ENCODE measurements around the gene LGALS9. TPM values are rescaled to one million over a fixed set of nuclear protein-coding genes. Genes with fewer than 3 reads are reported as not detected.
"Not testable (repeated sequence)": the region's sequence is repeated elsewhere in the genome, so short reads cannot be mapped to it uniquely, and the experiment has no call there.

LGALS9 gene
- total RNA-seq, 2 donors from 2014 or later, result 44.8 to 46.3 TPM

DNA sequence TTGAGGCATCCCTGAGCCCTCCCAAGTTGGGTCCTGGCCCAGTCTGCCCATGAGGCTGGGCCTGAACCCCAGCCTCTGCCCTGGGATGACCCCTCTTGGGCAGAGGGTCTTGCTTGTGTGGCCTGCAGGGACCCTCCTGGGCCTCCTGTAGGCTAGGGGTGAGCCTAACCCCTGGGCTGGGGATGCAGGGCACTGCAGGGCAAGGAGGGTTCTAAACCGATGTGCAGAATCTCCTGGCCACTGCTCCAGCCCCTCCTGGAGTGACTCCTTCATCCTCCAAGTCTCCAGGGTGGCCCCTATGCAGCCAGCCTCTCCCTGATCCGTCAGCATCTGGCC is 37.5 kb downstream of the LGALS9 start:
- ATAC-seq (replicated peaks in 1 of 2) (no peak), DNase-seq (no peak)
- Mint-ChIP-seq H3K9me3 (no peaks in the 10 kb centered on the region), H3K36me3 (ENCODE audit: insufficient read depth in 2 of 2) (no peaks in the 10 kb centered on the region), H3K4me1 (ENCODE audit: low read depth) (no peaks in the 10 kb centered on the region), H3K27me3 (ENCODE audit: low read depth) (no peaks in the 10 kb centered on the region), H3K4me3 (no peak overlapping the region), H3K27ac (no peak overlapping the region)

DNA sequence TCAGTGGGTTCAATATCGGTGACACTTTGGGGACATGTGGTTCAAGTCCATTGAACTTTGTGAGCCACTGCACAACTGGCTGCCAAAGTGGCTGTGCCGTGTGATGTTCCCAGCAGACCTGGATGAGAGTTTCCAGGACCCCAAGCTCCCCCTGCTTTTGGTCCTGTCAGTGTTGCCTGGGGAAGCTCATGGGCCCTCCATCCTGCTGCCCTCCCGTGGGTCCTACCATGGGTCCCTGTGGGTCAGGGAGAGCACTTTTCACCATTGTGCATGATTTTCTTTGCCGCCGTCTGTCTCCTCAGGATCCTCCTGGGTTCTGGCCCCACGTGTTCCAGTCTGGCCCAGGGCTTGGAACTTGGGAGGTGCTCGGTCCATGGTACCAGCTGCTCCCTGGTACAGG is 38.1 kb downstream of the LGALS9 start:
- no peak for DNase-seq
- H3K36me3 Mint-ChIP-seq (ENCODE audit: insufficient read depth in 2 of 2), result no peaks in the 10 kb centered on the region

DNA sequence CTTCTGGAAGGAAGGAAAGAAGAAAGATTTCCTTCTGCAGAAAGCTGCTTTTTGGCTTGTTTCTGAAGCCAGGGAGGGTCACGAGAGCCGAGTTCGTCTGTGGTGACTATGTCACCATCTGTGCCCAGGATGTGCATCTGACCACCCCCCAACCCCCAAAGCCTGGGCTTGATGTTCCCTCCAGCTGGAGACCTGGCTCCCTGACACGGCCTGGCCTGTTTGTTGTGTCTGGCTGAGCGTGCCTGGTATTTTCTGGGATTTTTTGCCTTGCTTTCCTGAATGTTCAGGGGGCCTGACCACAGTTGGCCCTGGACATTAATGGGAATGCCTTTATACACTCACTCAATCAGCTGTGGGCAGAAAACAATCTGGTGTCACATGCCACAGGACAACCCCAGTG is 38.9 kb downstream of the LGALS9 start:
- ATAC-seq (replicated peaks in 1 of 2) (no peak), DNase-seq (no peak)
- Mint-ChIP-seq H3K27ac (no peak overlapping the region), H3K27me3 (ENCODE audit: low read depth) (no peaks in the 10 kb centered on the region), H3K4me3 (no peak overlapping the region), H3K4me1 (ENCODE audit: low read depth) (no peaks in the 10 kb centered on the region), H3K36me3 (ENCODE audit: insufficient read depth in 2 of 2) (no peaks in the 10 kb centered on the region), H3K9me3 (no peaks in the 10 kb centered on the region)

More for the DNA sequence above, 38.1 kb downstream of the LGALS9 start:
- H3K4me3 Mint-ChIP-seq, result no peak overlapping the region
- no peaks in the 10 kb centered on the region for H3K27me3 Mint-ChIP-seq (ENCODE audit: low read depth)
- no peaks in the 10 kb centered on the region for H3K4me1 Mint-ChIP-seq (ENCODE audit: low read depth)
- H3K9me3 Mint-ChIP-seq, result no peaks in the 10 kb centered on the region
- H3K27ac Mint-ChIP-seq, result no peak overlapping the region
- no peak for ATAC-seq (replicated peaks in 1 of 2)

DNA sequence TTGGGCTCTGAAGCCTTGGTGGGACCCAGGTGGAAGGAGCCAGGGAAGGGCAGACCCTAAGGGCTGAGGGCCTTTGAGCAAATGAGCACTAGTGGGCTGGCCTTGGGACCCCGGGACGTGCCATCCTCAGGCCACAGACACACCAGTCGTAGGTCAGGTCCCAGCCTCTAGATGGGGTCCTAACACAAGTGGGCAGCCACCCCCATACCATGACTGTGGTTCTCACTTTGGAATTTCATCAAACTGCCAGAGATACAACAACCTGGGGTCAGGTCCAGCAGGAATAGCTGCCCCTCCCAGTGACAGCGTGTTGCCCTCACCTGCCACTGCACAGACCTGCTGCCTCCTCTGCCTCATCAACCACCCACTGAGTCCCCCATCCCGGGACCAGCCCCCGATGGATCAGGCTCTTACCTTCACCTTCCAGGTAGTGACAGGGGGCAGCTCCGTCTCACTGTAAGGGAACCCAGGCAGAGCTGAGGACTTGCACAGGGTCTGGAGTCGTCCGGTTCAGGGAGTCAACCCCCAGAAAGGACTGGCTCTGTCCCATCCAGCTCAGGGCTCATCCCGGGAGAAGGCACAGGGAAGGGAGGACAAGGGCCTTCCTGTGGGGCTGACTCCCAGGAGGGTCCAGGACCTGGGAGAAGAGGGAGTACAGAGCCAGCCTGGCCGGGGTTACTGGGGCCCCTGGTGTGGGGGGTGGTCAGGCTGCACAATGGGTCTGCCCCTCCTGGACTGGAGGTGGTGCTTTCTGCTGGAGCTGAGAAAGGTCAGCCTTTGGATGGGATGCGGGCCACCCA is 40.0 kb downstream of the LGALS9 start:
- Mint-ChIP-seq H3K4me1 (ENCODE audit: low read depth) (no peaks in the 10 kb centered on the region), H3K27ac (no peak overlapping the region), H3K4me3 (no peak overlapping the region), H3K9me3 (no peaks in the 10 kb centered on the region), H3K27me3 (ENCODE audit: low read depth) (no peaks in the 10 kb centered on the region), H3K36me3 (ENCODE audit: insufficient read depth in 2 of 2) (no peaks in the 10 kb centered on the region)
- no peak for DNase-seq
- ATAC-seq (replicated peaks in 1 of 2), result no peak

DNA sequence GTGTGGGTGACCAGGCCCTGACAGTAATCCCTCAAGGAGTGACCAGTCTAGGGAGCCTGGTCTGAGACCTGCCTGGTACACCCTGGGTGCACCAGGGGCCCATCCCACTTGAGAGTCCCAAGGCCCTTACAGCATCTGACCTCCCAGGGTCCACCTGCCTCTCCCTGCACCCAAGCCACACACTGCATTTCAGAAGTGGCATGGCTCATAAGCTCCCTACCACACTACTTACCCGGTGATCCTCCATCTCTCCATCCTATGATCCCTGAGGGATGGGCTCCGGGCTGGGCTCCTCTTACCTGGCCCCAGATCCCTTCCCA is 40.6 kb downstream of the LGALS9 start:
- ATAC-seq (replicated peaks in 1 of 2) (no peak), DNase-seq (no peak)
- H3K9me3 Mint-ChIP-seq, result no peaks in the 10 kb centered on the region
- no peaks in the 10 kb centered on the region for H3K27me3 Mint-ChIP-seq (ENCODE audit: low read depth)
- no peak overlapping the region for H3K27ac Mint-ChIP-seq
- no peaks in the 10 kb centered on the region for H3K4me1 Mint-ChIP-seq (ENCODE audit: low read depth)
- no peak overlapping the region for H3K4me3 Mint-ChIP-seq
- no peaks in the 10 kb centered on the region for H3K36me3 Mint-ChIP-seq (ENCODE audit: insufficient read depth in 2 of 2)

DNA sequence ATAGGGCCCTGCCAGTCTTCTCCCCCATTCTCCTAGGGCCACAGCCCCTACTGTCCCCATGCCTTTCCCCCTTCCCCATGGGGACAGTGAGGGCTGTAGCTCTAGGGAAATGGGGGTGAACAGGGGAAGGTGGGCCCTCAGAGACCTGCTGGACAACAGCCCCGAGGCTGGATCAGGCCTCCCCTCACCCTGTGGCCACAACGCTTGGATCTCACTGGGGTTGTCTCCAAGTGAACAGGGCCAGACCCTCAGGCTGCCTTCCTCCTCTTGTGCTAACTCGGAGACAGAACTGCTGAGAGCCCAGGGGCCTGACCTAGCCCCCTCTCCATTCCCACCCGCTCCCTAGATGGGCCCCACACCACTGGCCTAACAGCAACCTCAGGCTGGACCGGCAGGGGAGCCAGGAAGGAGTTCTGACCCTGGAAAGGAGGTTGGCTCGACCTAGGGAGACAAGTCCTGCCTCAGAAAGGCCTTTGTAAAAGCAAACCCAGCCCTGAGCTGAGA is 41.0 kb downstream of the LGALS9 start:
- not testable (repeated sequence) for ATAC-seq (replicated peaks in 1 of 2); H3K4me3 Mint-ChIP-seq; H3K4me1 Mint-ChIP-seq (ENCODE audit: low read depth); H3K36me3 Mint-ChIP-seq (ENCODE audit: insufficient read depth in 2 of 2); H3K27me3 Mint-ChIP-seq (ENCODE audit: low read depth); DNase-seq; H3K9me3 Mint-ChIP-seq; H3K27ac Mint-ChIP-seq

DNA sequence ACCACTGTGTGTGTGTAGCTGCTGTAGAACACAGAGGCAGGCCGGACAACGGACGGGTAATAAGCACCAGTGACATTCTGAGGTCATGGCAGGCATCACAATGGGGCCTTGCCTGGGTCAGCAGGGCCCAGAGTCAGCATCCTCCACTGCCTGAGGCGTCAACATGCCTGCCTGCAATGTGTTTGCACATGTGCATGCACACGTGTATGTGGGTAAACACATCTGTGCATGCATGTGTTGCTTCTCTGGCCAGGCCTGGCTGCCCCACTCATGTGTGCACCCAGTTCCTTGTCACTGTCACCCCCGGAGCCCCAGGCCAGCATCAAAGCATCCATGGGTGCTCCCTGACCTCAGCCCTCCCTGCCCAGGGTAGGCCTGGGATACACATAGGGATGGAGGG is 43.3 kb downstream of the LGALS9 start:
- no peak overlapping the region for H3K27ac Mint-ChIP-seq
- no peaks in the 10 kb centered on the region for H3K27me3 Mint-ChIP-seq (ENCODE audit: low read depth)
- no peak overlapping the region for H3K4me3 Mint-ChIP-seq
- ATAC-seq (replicated peaks in 1 of 2), result no peak
- no peaks in the 10 kb centered on the region for H3K36me3 Mint-ChIP-seq (ENCODE audit: insufficient read depth in 2 of 2)
- no peaks in the 10 kb centered on the region for H3K4me1 Mint-ChIP-seq (ENCODE audit: low read depth)
- no peaks in the 10 kb centered on the region for H3K9me3 Mint-ChIP-seq
- no peak for DNase-seq

DNA sequence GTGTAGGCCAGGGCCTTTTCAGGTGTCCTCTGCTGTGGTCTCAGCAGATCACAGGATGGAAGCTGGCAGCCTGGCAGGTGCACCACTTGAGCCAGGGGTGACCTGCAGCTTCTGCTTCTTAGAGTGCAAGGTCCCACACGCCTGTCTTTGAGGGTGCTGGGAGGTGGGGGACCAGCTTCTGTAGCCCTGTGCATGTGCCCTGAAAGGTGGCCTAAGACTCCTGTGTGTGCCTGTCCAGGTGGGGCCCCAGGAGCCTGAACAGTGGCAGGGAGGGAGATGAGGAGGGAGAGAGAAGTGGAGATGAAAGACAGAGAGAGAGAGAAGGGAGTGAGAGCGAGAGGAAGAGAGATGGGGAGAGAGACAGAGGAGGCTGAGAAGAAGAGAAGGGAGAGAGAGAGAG is 46.2 kb downstream of the LGALS9 start:
- Mint-ChIP-seq H3K27me3 (ENCODE audit: low read depth) (peaks cover 11% of the 10 kb centered on the region), H3K27ac (no peak overlapping the region), H3K36me3 (ENCODE audit: insufficient read depth in 2 of 2) (no peaks in the 10 kb centered on the region), H3K4me3 (no peak overlapping the region), H3K9me3 (no peaks in the 10 kb centered on the region), H3K4me1 (ENCODE audit: low read depth) (no peaks in the 10 kb centered on the region)
- no peak for DNase-seq
- ATAC-seq (replicated peaks in 1 of 2), result no peak

DNA sequence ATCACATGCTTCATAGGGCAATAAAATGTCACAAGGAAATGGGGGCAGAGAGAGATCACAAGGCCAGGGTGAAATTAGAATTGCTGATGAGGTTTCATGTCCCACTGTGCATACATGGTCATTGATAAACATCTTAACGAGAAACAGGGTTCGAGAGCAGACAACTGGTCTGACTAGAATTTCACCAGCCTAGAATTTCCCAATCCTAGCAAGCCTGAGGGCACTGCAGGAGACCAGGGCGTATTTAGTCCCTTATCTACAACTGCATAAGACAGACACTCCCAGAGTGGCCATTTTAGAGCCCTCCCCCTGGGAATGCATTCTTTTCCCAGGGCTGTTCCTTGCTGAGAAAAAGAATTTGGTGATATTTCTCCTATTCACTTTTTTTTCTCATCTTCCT is 55.3 kb downstream of the LGALS9 start:
- not testable (repeated sequence) for H3K9me3 Mint-ChIP-seq; H3K4me1 Mint-ChIP-seq (ENCODE audit: low read depth); ATAC-seq (replicated peaks in 1 of 2); H3K27ac Mint-ChIP-seq; DNase-seq; H3K4me3 Mint-ChIP-seq; H3K36me3 Mint-ChIP-seq (ENCODE audit: insufficient read depth in 2 of 2)
- peaks cover 34% of the 10 kb centered on the region for H3K27me3 Mint-ChIP-seq (ENCODE audit: low read depth)

DNA sequence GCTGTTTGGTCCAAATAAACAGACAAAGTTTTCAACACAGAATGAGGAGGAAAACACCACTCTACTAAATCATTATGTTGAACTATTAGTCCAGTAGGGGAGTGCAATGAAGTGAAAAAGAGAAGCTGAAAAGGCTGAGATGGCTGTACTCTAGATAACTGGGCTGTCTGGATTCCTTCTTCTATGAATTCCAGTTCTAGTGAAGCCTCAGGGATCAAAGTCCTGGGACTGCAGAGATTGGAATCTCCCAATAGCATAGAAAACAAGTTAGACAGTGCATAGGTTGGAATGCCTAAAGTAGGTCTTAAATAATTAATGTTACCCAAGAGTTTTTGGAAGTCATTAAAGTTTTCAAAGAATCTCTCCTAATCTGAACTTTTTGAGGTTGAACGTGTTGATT is 59.9 kb downstream of the LGALS9 start:
- H3K27ac Mint-ChIP-seq, result no peak overlapping the region
- ATAC-seq (replicated peaks in 1 of 2), result no peak
- H3K27me3 Mint-ChIP-seq (ENCODE audit: low read depth), result peaks cover 15% of the 10 kb centered on the region
- peaks cover 10 to 12% of the 10 kb centered on the region in 2 donors for H3K36me3 Mint-ChIP-seq (ENCODE audit: insufficient read depth in 2 of 2)
- DNase-seq, result no peak
- peaks cover 15 to 20% of the 10 kb centered on the region in 2 donors for H3K9me3 Mint-ChIP-seq
- H3K4me1 Mint-ChIP-seq (ENCODE audit: low read depth), result no peaks in the 10 kb centered on the region
- H3K4me3 Mint-ChIP-seq, result no peak overlapping the region

DNA sequence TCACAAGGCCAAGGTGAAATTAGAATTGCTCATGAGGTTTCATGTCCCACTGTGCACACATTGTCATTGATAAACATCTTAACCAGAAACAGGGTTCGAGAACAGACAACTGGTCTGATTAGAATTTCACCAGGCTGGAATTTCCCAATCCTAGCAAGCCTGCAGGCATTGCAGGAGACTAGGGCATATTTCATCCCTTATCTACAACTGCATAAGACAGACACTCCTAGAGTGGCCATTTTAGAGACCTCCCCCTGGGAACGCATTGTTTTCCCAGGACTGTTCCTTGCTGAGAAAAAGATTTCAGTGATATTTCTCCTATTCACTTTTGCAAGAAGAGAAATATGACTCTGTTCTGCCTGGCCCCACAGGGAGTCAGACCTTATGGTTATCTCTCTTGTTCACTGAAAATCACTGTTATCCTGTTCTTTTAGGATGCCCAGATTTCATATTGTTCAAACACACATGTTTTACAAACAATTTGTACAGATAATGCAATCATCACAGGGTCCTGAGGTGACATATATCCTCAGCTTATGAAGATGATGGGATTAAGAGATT is 64.3 kb downstream of the LGALS9 start:
- not testable (repeated sequence) for H3K27me3 Mint-ChIP-seq (ENCODE audit: low read depth); H3K27ac Mint-ChIP-seq; H3K4me1 Mint-ChIP-seq (ENCODE audit: low read depth); H3K4me3 Mint-ChIP-seq; ATAC-seq (replicated peaks in 1 of 2)
- Mint-ChIP-seq H3K9me3 (peaks cover 15 to 16% of the 10 kb centered on the region in 2 donors), H3K36me3 (ENCODE audit: insufficient read depth in 2 of 2) (peaks cover 12 to 13% of the 10 kb centered on the region in 2 donors)
- DNase-seq, result peak in 1 of 2 donors; percentile 6
